Coronary artery (tissue), 2 donors: Measurements from ENCODE around the gene BAZ1A.
"Not testable (repeated sequence)": the region's sequence is repeated elsewhere in the genome, so short reads cannot be mapped to it uniquely, and the experiment has no call there.

Experiments
- DNase-seq: peaks from one replicate; pipeline ENCODE4 v3.0.0-alpha.2; 2017; ENCODE audit warnings: low spot score
- H3K27ac ChIP-seq, 2 donors: fragments of 200-600 bp; sonication (generic); one replicate each; pipeline ENCODE4 v1.5.1; 2016 to 2019
- H3K4me3 ChIP-seq: fragments of 200-600 bp; sonication (generic); 2 replicates; pipeline ENCODE4 v1.5.1; 2016; ENCODE audit warnings: mild to moderate bottlenecking, moderate library complexity
- CTCF ChIP-seq: fragments of 200-600 bp; sonication (generic); IDR thresholded peaks from one replicate; pipeline ENCODE4 v1.5.1; 2019; ENCODE audit warnings: antibody characterized with exemption

The BAZ1A gene

DNA sequence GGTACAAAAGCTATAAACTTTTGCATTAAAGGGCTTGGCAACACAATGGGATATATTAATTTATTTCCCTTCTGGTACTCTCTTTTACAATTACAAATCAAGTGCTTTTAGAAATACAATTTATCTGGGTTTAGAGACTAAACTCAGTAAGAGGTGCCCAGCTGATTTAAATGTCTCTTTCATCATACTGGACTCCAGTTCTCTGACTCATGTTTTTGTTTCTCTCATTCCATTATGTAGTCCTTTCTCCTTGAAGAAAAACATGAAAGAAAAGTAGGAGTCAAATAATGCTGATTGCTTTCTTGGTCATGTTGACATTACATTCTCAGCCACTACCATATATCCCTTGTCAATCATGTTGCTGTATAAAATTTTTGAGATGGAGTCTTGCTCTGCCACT is 124.5 kb downstream of the BAZ1A start:
- no peak overlapping the region for H3K4me3 ChIP-seq
- TF ChIP-seq CTCF, result no peak
- DNase-seq, result no peak
- no peak overlapping the region for H3K27ac ChIP-seq

DNA sequence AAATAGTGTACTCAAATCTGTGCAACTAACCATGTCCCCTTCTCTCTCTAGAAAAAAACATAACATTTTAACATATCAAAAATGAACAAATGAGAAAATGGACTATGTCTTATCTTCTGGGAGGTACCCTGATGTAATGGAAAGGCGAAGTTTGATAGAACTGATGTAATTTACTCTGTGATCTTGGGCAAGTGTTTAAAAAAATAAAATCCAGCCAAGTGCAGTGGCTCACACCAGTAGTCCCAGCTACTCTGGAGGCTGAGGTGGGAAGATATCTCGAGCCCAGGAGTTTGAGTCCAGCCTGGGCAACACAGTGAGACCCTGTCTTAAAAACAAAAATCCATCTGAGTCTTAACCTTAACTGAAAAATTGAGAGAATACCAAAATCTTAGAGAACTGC is 124.9 kb downstream of the BAZ1A start:
- DNase-seq, result no peak
- H3K27ac ChIP-seq, result no peak overlapping the region
- TF ChIP-seq CTCF, result no peak
- no peak overlapping the region for H3K4me3 ChIP-seq

DNA sequence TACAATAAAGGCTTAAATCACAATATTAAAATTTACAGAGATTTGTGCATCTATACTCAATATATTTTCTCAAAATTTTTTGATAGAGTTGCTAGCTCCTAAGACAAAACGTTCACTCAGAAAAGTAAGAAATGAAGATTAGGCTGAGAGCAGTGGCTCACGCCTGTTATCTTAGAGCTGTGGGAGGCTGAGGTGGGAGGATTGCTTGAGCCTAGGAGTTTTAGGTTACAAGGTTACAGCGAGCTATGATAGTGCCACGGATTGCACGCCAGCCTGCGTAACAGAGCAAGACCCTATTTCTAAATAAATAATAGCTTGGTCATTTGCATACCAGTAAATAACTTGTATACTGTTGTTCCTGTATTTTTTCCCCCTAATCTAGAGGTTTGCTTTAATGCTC is 125.8 kb downstream of the BAZ1A start:
- DNase-seq, result no peak
- Histone ChIP-seq H3K27ac (no peak overlapping the region), H3K4me3 (no peak overlapping the region)
- TF ChIP-seq CTCF, result no peak

DNA sequence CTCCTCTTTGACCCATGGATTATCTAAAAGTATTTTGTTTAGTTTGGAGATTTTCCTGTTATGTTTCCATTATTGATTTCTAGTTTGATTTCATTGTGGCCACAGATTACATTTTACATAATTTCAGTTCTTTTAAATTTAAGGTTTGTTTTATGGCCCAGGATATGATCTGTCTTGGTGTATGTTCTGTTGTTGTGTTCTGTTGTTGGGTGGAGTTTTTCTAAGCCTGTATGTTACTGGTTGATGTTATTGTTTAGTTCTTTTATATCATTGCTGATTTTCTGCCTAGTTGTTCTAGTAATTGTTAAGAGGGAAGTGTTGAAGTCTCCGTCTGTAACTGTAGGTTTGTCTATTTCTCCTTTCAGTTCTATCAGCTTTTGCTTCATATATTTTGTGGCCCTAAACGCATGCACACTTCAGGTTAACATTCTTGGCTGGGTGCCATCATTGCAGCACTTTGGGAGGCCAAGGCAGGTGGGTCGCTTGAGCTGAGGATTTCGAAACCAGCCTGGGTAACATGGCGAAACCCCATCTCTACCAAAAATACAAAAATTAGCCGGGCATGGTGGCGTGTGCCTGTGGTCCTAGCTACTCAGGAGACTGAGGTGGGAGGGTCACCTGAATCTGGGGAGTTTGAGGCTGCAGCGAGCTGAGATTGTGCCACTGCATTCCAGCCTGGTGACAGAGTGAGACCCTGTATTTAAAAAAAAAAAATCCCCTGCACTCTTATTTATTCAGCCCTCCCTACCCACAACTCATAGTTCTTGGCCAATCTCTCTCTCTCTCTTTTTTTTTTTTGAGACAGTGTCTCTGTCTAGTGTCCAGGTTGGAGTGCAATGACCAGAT is 132.7 kb downstream of the BAZ1A start:
- no peak overlapping the region for H3K4me3 ChIP-seq
- H3K27ac ChIP-seq, result no peak overlapping the region
- DNase-seq, result no peak
- TF ChIP-seq CTCF, result no peak

DNA sequence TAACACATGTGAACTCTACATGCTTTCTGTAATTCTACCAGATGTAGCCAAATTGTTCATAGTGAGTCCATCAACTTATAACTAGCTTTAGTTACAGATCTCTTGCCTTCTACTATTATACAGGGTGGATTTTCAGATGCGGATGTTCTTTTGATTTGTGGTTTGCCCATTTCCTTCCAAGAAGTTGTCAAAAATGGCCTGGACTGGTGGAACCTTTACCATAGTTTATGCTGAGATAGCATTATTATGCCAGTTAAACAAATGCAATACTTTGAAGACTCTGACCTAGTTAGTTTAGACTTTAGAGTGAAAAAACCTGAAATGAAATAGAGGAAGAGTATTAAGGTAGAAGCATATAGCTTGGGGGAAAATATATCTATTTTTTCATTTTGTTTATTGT is 133.3 kb downstream of the BAZ1A start:
- no peak for DNase-seq
- no peak overlapping the region for H3K27ac ChIP-seq

GRCh38 chr14:34740139-34740538 is 135.0 kb downstream of the BAZ1A start:
- not testable (repeated sequence) for DNase-seq

More for the DNA sequence above, 133.3 kb downstream of the BAZ1A start:
- no peak overlapping the region for H3K4me3 ChIP-seq
- TF ChIP-seq CTCF, result no peak

GRCh38 chr14:34737079-34737478 is 138.1 kb downstream of the BAZ1A start:
- not testable (repeated sequence) for H3K4me3 ChIP-seq, DNase-seq, H3K27ac ChIP-seq

More at GRCh38 chr14:34740139-34740538, 135.0 kb downstream of the BAZ1A start:
- not testable (repeated sequence) for H3K4me3 ChIP-seq, H3K27ac ChIP-seq

DNA sequence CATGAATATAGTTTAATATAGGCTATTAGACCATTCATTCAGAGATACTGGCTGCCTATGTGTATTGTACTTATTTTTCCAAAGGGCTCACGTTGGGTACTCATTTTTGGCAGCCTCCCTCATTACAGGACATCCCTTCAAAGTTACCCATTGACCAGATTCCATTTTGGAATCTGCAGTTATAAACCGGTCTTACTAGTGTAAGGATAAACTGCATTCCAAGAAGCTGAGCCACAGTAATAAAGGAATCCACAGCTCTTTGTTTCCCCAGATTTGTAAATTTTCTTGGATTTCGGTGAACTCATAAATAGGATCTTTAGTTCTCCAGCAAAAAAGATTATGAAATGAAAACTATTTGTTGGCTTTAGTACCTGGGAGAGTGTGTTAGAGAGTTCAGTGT is 141.9 kb downstream of the BAZ1A start:
- Histone ChIP-seq H3K27ac (no peak overlapping the region), H3K4me3 (no peak overlapping the region)
- TF ChIP-seq CTCF, result no peak
- no peak for DNase-seq
